Stimulated activated CD8-positive, alpha-beta memory T cell treated with anti-CD3 and anti-CD28 coated beads, Interleukin-12 subunit alpha, Interleukin-12 subunit beta, amount 100 ng/mL, for 1 hour (primary cell): ENCODE measurements around the gene ZDHHC20.

Experiments
- DNase-seq: peaks from one replicate; pipeline ENCODE4 v3.0.0-alpha.2; 2020; ENCODE audit warnings: low read depth

ZDHHC20 gene

DNA sequence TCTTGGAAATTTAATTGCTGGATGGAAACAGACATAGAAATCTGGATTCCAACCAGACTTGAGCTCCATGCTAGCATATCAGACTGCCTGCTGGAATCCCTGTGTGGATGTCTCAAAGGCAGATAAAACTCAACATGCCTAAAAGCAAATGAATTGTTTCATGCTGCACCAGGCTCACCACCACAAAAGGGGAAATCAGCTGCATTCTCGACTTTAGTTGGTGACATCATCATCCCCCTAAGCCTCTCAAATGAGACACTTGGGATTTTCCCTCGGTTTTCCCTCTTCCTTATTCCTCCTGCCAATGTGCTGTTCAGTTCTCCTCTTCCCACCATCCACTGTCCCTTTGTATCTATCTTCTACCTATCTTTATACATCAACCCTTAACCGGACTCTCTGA, 134.3 kb downstream of the ZDHHC20 start:
- no peak for DNase-seq

DNA sequence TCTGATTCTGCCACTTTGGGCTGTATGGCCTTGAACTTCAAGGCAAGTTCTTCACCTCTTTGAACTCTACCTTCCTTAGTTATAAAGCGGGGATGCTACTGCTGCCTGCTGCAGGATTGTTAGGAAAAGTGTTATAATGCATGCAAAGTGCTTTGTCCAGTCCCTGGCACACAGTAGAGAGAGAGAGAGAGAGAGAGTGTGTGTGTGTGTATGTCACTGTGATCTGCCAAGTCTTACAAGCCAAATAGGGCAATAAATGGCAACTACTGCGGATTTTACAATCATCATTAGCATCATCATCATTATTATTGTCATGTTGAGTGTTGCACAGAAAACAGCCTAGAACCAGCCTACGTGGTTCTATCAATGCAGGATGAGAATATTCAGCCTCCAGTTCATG, 136.1 kb downstream of the ZDHHC20 start:
- DNase-seq, result no peak
